ENCODE measurements around the gene AQP3. TPM values are rescaled to one million over a fixed set of nuclear protein-coding genes. Genes with fewer than 3 reads are reported as not detected.

Gene AQP3
- total and polyA plus RNA-seq, 9 of the 15 experiments (the other 6 are each of a cell fraction or from before 2014, with no cell fraction given), result 4.2 to 31.5 (median 17.6) TPM

DNA sequence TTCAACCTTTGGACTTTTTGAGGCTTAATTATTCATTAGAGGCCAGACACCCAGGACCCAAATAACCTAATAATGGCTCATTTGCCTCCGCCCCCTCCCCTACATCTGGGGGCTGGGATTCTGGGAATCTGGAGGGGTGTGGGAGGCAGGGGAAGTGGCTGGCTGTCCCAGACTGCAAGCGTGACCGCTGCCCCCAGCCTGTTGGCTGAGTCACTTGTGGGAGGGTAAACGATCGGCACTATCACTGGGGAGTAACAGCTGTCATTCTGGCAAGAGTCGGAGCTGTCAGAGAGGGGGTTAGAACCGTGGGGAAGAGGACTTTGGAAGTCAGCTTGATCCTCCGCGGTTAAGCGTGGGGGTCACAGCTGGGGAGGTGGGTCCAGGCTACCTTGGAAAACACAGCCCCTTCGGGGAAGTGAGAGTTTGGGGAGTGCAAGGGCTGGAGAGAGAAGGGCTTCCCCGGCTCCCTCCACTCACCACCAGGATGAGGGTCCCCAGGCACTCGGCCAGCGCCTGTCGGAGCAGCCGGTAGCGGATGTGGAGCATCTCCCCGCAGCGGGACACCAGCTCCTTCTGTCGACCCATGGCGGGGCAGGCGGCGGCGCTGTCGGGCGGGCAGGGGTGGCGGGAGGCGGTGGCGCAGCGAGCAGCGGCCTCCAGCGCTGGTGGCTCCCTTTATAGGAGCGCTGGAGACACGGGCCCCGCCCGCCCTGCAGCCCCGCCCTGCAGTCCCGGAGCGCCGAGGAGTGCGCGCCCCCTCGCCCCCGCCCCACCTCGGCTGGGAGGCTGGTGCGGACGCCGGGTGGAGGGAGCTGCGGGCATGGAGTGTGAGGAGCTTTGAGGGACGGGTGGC is at the start of gene AQP3 (continued):
- TF ChIP-seq ZNF165 (CRISPR knock-in tag; IDR thresholded peaks at IDR 0.05; ENCODE audit: borderline replicate concordance), result no peak
- TF ChIP-seq EP400 (IDR thresholded peaks at IDR 0.05), result peak; percentile 64
- TF ChIP-seq, protein P1, sequence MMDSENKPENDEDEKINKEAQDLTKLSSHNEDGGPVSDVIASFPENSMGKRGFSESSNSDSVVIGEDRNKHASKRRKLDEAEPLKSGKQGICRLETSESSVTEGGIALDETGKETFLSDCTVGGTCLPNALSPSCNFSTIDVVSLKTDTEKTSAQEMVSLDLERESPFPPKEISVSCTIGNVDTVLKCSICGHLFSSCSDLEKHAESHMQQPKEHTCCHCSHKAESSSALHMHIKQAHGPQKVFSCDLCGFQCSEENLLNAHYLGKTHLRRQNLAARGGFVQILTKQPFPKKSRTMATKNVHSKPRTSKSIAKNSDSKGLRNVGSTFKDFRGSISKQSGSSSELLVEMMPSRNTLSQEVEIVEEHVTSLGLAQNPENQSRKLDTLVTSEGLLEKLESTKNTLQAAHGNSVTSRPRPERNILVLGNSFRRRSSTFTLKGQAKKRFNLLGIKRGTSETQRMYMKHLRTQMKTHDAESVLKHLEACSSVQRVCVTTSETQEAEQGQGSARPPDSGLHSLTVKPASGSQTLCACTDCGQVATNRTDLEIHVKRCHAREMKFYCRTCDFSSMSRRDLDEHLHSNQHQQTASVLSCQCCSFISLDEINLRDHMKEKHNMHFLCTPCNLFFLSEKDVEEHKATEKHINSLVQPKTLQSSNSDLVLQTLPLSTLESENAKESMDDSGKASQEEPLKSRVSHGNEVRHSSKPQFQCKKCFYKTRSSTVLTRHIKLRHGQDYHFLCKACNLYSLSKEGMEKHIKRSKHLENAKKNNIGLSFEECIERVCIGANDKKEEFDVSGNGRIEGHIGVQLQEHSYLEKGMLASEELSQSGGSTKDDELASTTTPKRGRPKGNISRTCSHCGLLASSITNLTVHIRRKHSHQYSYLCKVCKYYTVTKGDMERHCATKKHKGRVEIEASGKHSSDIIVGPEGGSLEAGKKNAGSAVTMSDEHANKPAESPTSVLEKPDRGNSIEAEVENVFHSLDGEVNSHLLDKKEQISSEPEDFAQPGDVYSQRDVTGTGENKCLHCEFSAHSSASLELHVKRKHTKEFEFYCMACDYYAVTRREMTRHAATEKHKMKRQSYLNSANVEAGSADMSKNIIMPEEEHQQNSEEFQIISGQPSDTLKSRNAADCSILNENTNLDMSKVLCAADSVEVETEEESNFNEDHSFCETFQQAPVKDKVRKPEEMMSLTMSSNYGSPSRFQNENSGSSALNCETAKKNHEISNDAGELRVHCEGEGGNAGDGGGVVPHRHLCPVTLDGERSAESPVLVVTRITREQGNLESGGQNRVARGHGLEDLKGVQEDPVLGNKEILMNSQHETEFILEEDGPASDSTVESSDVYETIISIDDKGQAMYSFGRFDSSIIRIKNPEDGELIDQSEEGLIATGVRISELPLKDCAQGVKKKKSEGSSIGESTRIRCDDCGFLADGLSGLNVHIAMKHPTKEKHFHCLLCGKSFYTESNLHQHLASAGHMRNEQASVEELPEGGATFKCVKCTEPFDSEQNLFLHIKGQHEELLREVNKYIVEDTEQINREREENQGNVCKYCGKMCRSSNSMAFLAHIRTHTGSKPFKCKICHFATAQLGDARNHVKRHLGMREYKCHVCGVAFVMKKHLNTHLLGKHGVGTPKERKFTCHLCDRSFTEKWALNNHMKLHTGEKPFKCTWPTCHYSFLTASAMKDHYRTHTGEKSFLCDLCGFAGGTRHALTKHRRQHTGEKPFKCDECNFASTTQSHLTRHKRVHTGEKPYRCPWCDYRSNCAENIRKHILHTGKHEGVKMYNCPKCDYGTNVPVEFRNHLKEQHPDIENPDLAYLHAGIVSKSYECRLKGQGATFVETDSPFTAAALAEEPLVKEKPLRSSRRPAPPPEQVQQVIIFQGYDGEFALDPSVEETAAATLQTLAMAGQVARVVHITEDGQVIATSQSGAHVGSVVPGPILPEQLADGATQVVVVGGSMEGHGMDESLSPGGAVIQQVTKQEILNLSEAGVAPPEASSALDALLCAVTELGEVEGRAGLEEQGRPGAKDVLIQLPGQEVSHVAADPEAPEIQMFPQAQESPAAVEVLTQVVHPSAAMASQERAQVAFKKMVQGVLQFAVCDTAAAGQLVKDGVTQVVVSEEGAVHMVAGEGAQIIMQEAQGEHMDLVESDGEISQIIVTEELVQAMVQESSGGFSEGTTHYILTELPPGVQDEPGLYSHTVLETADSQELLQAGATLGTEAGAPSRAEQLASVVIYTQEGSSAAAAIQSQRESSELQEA (IDR thresholded peaks at IDR 0.05; ENCODE audit: low read depth), result no peak
- TF ChIP-seq, protein P2, sequence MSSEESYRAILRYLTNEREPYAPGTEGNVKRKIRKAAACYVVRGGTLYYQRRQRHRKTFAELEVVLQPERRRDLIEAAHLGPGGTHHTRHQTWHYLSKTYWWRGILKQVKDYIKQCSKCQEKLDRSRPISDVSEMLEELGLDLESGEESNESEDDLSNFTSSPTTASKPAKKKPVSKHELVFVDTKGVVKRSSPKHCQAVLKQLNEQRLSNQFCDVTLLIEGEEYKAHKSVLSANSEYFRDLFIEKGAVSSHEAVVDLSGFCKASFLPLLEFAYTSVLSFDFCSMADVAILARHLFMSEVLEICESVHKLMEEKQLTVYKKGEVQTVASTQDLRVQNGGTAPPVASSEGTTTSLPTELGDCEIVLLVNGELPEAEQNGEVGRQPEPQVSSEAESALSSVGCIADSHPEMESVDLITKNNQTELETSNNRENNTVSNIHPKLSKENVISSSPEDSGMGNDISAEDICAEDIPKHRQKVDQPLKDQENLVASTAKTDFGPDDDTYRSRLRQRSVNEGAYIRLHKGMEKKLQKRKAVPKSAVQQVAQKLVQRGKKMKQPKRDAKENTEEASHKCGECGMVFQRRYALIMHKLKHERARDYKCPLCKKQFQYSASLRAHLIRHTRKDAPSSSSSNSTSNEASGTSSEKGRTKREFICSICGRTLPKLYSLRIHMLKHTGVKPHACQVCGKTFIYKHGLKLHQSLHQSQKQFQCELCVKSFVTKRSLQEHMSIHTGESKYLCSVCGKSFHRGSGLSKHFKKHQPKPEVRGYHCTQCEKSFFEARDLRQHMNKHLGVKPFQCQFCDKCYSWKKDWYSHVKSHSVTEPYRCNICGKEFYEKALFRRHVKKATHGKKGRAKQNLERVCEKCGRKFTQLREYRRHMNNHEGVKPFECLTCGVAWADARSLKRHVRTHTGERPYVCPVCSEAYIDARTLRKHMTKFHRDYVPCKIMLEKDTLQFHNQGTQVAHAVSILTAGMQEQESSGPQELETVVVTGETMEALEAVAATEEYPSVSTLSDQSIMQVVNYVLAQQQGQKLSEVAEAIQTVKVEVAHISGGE (CRISPR knock-in tag; IDR thresholded peaks at IDR 0.05), result no peak
- TF ChIP-seq SREBF2 (CRISPR knock-in tag; IDR thresholded peaks at IDR 0.05), result no peak
- TF ChIP-seq MYNN (IDR thresholded peaks at IDR 0.05), result peak; percentile 55; the same call in 1 of the 2 replicates
- TF ChIP-seq MYNN (CRISPR knock-in tag; IDR thresholded peaks at IDR 0.05), result no peak
- TF ChIP-seq, protein P3, sequence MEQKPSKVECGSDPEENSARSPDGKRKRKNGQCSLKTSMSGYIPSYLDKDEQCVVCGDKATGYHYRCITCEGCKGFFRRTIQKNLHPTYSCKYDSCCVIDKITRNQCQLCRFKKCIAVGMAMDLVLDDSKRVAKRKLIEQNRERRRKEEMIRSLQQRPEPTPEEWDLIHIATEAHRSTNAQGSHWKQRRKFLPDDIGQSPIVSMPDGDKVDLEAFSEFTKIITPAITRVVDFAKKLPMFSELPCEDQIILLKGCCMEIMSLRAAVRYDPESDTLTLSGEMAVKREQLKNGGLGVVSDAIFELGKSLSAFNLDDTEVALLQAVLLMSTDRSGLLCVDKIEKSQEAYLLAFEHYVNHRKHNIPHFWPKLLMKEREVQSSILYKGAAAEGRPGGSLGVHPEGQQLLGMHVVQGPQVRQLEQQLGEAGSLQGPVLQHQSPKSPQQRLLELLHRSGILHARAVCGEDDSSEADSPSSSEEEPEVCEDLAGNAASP (IDR thresholded peaks at IDR 0.05), result no peak
- TF ChIP-seq KDM1A (IDR thresholded peaks at IDR 0.05), result peak; percentile 36 to 66; a peak in 3 of 4 replicates
- TF ChIP-seq BACH1 (tag; IDR thresholded peaks at IDR 0.05), result no peak
- TF ChIP-seq SREBF1 (IDR thresholded peaks at IDR 0.05; ENCODE audit: borderline replicate concordance, low read depth, low read length), result no peak
- TF ChIP-seq PHB (CRISPR knock-in tag; IDR thresholded peaks at IDR 0.05), result no peak
- TF ChIP-seq TEAD4 (IDR thresholded peaks at IDR 0.05; ENCODE audit: low read length), result no peak
- no peak for TF ChIP-seq TEAD4 (CRISPR knock-in tag; IDR thresholded peaks at IDR 0.05; ENCODE audit: borderline replicate concordance)
- TF ChIP-seq SMAD3 (CRISPR knock-in tag; conservative IDR thresholded peaks at IDR 0.05), result no peak

All from K562 (cell line).